Measurements from ENCODE around the gene OR2A42. TPM values are rescaled to one million over a fixed set of nuclear protein-coding genes. Genes with fewer than 3 reads are reported as not detected.
"Not testable (repeated sequence)": the region's sequence is repeated elsewhere in the genome, so short reads cannot be mapped to it uniquely, and the experiment has no call there.

The OR2A42 gene, protein sequence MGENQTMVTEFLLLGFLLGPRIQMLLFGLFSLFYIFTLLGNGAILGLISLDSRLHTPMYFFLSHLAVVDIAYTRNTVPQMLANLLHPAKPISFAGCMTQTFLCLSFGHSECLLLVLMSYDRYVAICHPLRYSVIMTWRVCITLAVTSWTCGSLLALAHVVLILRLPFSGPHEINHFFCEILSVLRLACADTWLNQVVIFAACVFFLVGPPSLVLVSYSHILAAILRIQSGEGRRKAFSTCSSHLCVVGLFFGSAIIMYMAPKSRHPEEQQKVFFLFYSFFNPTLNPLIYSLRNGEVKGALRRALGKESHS
- not detected in 2 replicates for total RNA-seq (2014; rRNA removed; shearing (Covaris generic))

DNA sequence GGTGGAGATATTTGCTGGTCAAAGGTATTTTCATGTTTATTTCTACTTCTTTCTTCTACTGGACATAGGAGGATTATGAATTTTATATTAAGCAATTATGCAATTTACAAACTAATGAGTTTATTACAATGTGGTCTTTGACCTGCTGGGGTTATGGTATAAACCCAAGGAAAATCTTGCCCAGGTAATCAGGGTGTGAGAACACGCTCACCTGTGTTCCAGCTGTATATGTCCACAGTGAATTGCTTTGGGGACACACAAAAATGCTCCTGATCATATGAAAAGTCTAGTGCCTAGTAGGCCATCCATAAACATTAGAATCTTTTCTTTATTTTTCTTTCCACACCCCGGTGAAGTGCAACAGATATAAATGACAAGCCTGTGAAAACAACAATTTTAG is at the start of gene OR2A42:
OR2A42 (minus strand) TSS at position 241 of the 400 bp plus-strand sequence. CDS start 6,762 bp downstream, outside the sequence.
- DNase-seq (ENCODE audit: low read depth in 1 of 2, low spot score in 2 of 2); H3K36me3 ChIP-seq; H3K4me3 ChIP-seq; H3K4me1 ChIP-seq (replicated peaks); H3K27me3 ChIP-seq (replicated peaks); H3K9me3 ChIP-seq (replicated peaks); H3K27ac ChIP-seq: not testable (repeated sequence)

- DNase-seq (ENCODE audit: low read depth in 1 of 2, low spot score in 2 of 2); H3K4me3 ChIP-seq; H3K27me3 ChIP-seq (replicated peaks); H3K27ac ChIP-seq; H3K36me3 ChIP-seq; H3K4me1 ChIP-seq (replicated peaks); H3K9me3 ChIP-seq (replicated peaks): not testable (repeated sequence)
Measured at GRCh38 chr7:144287171-144287784, 47.9 kb upstream of the OR2A42 start.

GRCh38 chr7:144283716-144284115 is 44.3 kb upstream of the OR2A42 start:
- H3K4me3 ChIP-seq; H3K4me1 ChIP-seq (replicated peaks); DNase-seq (ENCODE audit: low read depth in 1 of 2, low spot score in 2 of 2); H3K9me3 ChIP-seq (replicated peaks); H3K27me3 ChIP-seq (replicated peaks); H3K36me3 ChIP-seq; H3K27ac ChIP-seq: not testable (repeated sequence)

DNA sequence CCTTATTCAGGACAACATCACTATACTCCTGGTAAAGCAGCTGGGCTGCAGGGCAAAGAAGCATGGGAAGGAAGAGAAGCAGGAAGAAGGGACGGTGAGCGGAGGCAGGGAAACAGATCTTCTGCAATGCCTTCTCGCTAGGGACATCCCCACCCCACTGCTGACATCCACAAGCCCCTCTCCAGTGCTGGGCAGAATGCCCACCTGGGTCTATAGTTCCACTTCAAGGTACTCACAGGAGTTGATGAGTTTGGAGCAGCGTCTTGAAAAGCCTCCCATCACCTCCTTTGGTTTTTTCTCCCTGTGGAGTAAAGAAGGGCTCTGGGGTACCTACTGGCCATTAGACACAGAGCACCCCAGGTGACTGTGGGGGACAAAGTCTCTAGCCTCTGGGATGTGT is 43.1 kb upstream of the OR2A42 start:
- H3K9me3 ChIP-seq (replicated peaks); H3K4me1 ChIP-seq (replicated peaks); H3K36me3 ChIP-seq; H3K27ac ChIP-seq; H3K4me3 ChIP-seq; DNase-seq (ENCODE audit: low read depth in 1 of 2, low spot score in 2 of 2); H3K27me3 ChIP-seq (replicated peaks): not testable (repeated sequence)

- not testable (repeated sequence) for H3K27me3 ChIP-seq (replicated peaks); H3K36me3 ChIP-seq; H3K4me1 ChIP-seq (replicated peaks); H3K9me3 ChIP-seq (replicated peaks); H3K27ac ChIP-seq; DNase-seq (ENCODE audit: low read depth in 1 of 2, low spot score in 2 of 2); H3K4me3 ChIP-seq
Measured at GRCh38 chr7:144281981-144282380, 42.6 kb upstream of the OR2A42 start.

GRCh38 chr7:144280010-144280409 is 40.6 kb upstream of the OR2A42 start:
- H3K4me3 ChIP-seq; H3K27ac ChIP-seq; H3K4me1 ChIP-seq (replicated peaks); DNase-seq (ENCODE audit: low read depth in 1 of 2, low spot score in 2 of 2); H3K9me3 ChIP-seq (replicated peaks); H3K27me3 ChIP-seq (replicated peaks); H3K36me3 ChIP-seq: not testable (repeated sequence)

- not testable (repeated sequence) for H3K9me3 ChIP-seq (replicated peaks); H3K27ac ChIP-seq; H3K36me3 ChIP-seq; H3K4me3 ChIP-seq; H3K27me3 ChIP-seq (replicated peaks); H3K4me1 ChIP-seq (replicated peaks); DNase-seq (ENCODE audit: low read depth in 1 of 2, low spot score in 2 of 2)
Measured at GRCh38 chr7:144275281-144275680, 35.9 kb upstream of the OR2A42 start.

DNA sequence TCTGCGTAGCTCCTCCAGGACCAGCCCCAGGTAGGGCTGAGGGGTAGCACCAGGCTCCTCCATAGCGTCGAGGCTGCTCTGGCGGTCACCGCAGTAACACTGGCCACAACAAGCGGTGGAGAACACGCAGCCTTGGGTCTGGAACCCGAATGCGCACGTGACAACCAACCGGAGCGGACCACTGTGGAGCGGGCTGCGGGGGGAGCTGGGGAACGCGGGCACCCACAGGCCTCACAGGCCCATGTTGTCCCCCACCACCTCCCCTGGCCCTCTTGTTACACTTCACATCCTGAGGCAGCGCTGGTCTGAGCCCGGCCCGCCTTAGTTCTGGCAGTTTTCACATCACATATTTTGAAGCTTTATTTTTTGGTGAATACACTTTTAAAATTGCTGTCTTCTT is 29.8 kb upstream of the OR2A42 start, which contains the start of gene CTAGE8:
CTAGE8 (minus strand) TSS at position 101 of the 400 bp plus-strand sequence; CDS start at position 63, 38 bp downstream.
- not testable (repeated sequence) for H3K36me3 ChIP-seq; H3K4me3 ChIP-seq; H3K9me3 ChIP-seq (replicated peaks); H3K4me1 ChIP-seq (replicated peaks); H3K27ac ChIP-seq; H3K27me3 ChIP-seq (replicated peaks); DNase-seq (ENCODE audit: low read depth in 1 of 2, low spot score in 2 of 2)

GRCh38 chr7:144264692-144265091 is 25.3 kb upstream of the OR2A42 start, which contains the start of gene OR2A7:
Gene OR2A7, minus strand, starts transcription at chr7:144264792. Its CDS starts 5,164 bp downstream, at chr7:144259628.
- not testable (repeated sequence) for H3K27ac ChIP-seq; H3K4me1 ChIP-seq (replicated peaks); H3K36me3 ChIP-seq; DNase-seq (ENCODE audit: low read depth in 1 of 2, low spot score in 2 of 2); H3K27me3 ChIP-seq (replicated peaks); H3K9me3 ChIP-seq (replicated peaks); H3K4me3 ChIP-seq

DNA sequence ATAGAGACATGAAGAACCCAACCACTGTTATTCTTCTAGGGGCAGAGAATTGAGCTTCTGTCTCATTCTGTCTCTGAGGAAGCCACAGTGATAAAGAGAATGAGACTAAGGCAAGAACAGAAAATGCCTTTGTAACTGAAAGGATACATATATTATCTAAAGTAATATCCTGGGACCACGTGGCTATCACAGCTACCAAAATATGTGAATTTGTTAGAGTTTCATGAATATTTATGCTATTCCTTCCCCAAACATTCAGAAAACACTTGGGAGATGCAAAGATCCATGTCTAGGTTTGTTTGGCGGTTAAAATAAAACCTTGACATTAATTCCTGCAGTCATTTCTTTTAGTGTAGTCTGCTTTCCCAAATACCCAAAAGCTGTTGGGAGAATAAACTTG is 22.7 kb upstream of the OR2A42 start:
- not testable (repeated sequence) for H3K4me1 ChIP-seq (replicated peaks); H3K27ac ChIP-seq; DNase-seq (ENCODE audit: low read depth in 1 of 2, low spot score in 2 of 2); H3K9me3 ChIP-seq (replicated peaks); H3K4me3 ChIP-seq; H3K27me3 ChIP-seq (replicated peaks); H3K36me3 ChIP-seq

GRCh38 chr7:144259067-144259466 is 19.7 kb upstream of the OR2A42 start:
- not testable (repeated sequence) for DNase-seq (ENCODE audit: low read depth in 1 of 2, low spot score in 2 of 2); H3K4me1 ChIP-seq (replicated peaks); H3K36me3 ChIP-seq; H3K4me3 ChIP-seq; H3K27ac ChIP-seq; H3K9me3 ChIP-seq (replicated peaks); H3K27me3 ChIP-seq (replicated peaks)

DNA sequence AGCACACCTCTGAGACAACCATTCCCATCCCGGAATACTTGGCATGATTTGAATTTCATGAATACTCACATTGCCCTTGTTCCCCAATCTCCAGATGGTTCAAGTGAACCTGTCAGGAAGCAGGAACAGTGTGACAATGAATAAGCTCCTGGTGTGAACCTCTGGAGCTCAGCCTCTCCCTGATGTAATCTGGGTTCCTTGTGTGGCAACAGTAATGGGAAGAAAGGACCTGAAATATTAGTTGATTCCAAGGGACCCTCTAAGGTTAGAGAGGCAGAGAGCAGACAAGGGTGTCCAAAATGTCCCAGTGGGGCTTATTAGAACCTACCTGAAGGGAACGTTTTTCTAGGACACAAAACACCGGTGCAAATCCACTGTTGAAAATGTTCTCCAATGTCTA is 16.7 kb upstream of the OR2A42 start:
- H3K4me1 ChIP-seq (replicated peaks): no peaks in the 10 kb centered on the region
- no peaks in the 10 kb centered on the region for H3K9me3 ChIP-seq (replicated peaks)
- H3K36me3 ChIP-seq: no peaks in the 10 kb centered on the region
- DNase-seq (ENCODE audit: low read depth in 1 of 2, low spot score in 2 of 2): no peak
- H3K4me3 ChIP-seq: no peak overlapping the region
- no peaks in the 10 kb centered on the region for H3K27me3 ChIP-seq (replicated peaks)
- no peak overlapping the region for H3K27ac ChIP-seq

DNA sequence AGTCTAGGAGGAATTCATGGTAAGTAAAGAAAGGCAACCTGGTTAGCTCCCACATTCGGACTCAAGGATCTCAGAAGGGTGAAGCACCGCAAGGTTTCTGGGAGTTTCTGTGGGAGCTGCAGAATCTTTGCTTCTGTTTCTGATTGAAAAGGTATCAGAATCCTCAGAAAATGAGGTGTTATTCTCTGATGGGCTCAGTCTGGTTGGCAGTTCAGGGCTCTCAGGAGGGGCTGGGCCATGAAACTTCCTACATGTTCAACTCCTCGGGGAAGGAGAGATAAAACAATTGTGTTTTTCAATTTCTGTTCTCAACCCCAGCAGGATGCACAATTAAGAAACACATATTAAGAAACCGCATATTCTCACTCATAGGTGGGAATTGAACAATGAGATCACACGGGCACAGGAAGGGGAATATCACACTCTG is 16.1 kb upstream of the OR2A42 start:
- DNase-seq (ENCODE audit: low read depth in 1 of 2, low spot score in 2 of 2): no peak
- H3K27ac ChIP-seq: no peak overlapping the region
- H3K4me1 ChIP-seq (replicated peaks): no peaks in the 10 kb centered on the region
- H3K27me3 ChIP-seq (replicated peaks): no peaks in the 10 kb centered on the region
- H3K9me3 ChIP-seq (replicated peaks): no peaks in the 10 kb centered on the region
- no peaks in the 10 kb centered on the region for H3K36me3 ChIP-seq
- H3K4me3 ChIP-seq: no peak overlapping the region

- H3K4me3 ChIP-seq; H3K36me3 ChIP-seq; DNase-seq (ENCODE audit: low read depth in 1 of 2, low spot score in 2 of 2); H3K27ac ChIP-seq; H3K9me3 ChIP-seq (replicated peaks); H3K27me3 ChIP-seq (replicated peaks); H3K4me1 ChIP-seq (replicated peaks): not testable (repeated sequence)
Measured at GRCh38 chr7:144252307-144252706, 12.9 kb upstream of the OR2A42 start.
